C4-2B (cell line): ENCODE data around the gene HOXA9.

Source experiments
- CTCF ChIP-seq: fragments of 450-650 bp; conservative IDR thresholded peaks from 2 replicates; pipeline ENCODE4 v1.5.1; 2017; ENCODE audit warnings: mild to moderate bottlenecking
- ZFX ChIP-seq: fragments of 450-650 bp; IDR thresholded peaks from 2 replicates; pipeline ENCODE4 v1.6.1; 2017

- TF ChIP-seq CTCF (no peak), ZFX (no peak)
These were observed 46.8 kb downstream of the HOXA9 start for GRCh38 chr7:27118580-27118979.
